ENCODE measurements around the gene LLCFC1.
"Not testable (repeated sequence)": the region's sequence is repeated elsewhere in the genome, so short reads cannot be mapped to it uniquely, and the experiment has no call there.

Gene LLCFC1

GRCh38 chr7:142968229-142968628 lies 28.9 kb downstream of the LLCFC1 start:
- no peak overlapping the region for H3K4me3 ChIP-seq (ENCODE audit: low read depth, low read length)
- H3K9me3 ChIP-seq, result no peaks in the 10 kb centered on the region
- DNase-seq, result no peak
- H3K4me1 ChIP-seq, result no peaks in the 10 kb centered on the region
- H3K36me3 ChIP-seq, result no peaks in the 10 kb centered on the region
- H3K27me3 ChIP-seq, result no peaks in the 10 kb centered on the region
- TF ChIP-seq, protein P1, sequence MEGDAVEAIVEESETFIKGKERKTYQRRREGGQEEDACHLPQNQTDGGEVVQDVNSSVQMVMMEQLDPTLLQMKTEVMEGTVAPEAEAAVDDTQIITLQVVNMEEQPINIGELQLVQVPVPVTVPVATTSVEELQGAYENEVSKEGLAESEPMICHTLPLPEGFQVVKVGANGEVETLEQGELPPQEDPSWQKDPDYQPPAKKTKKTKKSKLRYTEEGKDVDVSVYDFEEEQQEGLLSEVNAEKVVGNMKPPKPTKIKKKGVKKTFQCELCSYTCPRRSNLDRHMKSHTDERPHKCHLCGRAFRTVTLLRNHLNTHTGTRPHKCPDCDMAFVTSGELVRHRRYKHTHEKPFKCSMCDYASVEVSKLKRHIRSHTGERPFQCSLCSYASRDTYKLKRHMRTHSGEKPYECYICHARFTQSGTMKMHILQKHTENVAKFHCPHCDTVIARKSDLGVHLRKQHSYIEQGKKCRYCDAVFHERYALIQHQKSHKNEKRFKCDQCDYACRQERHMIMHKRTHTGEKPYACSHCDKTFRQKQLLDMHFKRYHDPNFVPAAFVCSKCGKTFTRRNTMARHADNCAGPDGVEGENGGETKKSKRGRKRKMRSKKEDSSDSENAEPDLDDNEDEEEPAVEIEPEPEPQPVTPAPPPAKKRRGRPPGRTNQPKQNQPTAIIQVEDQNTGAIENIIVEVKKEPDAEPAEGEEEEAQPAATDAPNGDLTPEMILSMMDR (IDR thresholded peaks at IDR 0.05; ENCODE audit: low read depth, low read length), result no peak

DNA sequence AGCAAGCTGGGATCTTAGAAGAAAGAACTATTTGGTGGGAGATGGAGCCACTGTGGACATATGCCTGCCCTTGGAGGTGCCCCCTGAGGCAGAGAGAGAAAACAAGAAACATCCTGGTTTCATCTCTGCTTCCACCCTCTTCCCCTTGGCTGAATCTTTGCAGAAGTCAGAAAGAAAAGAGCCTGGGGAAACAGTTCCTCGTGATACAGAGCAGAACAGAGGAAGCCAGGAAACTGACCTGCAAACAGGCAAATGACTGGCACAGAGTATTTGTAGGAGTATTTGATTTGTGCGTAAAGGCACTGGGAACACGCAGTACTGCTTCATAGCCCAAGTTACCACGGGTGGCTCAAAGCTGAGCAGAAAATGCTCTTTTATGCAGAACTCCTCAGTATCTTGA lies 29.9 kb downstream of the LLCFC1 start:
- H3K4me3 ChIP-seq (ENCODE audit: low read depth, low read length), result no peak overlapping the region
- TF ChIP-seq, protein P1 (IDR thresholded peaks at IDR 0.05; ENCODE audit: low read depth, low read length), result no peak
- no peaks in the 10 kb centered on the region for H3K27me3 ChIP-seq
- H3K4me1 ChIP-seq, result no peaks in the 10 kb centered on the region
- no peaks in the 10 kb centered on the region for H3K36me3 ChIP-seq
- DNase-seq, result no peak
- no peaks in the 10 kb centered on the region for H3K9me3 ChIP-seq

DNA sequence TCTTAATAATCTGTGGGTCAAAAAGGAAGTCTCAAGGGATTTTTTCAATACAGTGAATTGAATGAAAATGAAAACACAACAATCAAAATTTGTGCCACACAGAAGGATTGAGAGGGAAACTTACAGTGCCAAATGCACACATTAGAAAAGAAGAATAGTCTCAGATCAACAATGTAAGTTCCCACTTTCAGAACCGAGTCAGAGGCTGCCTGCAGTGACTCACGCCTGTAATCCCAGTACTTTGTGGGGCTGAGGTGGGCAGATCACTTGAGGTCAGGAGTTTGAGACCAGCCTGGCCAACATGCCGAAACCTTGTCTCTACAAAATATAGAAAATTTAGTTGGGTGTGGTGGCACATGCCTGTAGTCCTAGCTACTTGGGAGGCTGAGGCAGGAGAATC lies 35.3 kb downstream of the LLCFC1 start:
- TF ChIP-seq, protein P1 (IDR thresholded peaks at IDR 0.05; ENCODE audit: low read depth, low read length), result no peak
- H3K27me3 ChIP-seq, result no peaks in the 10 kb centered on the region
- H3K4me1 ChIP-seq, result no peaks in the 10 kb centered on the region
- no peak overlapping the region for H3K4me3 ChIP-seq (ENCODE audit: low read depth, low read length)
- no peaks in the 10 kb centered on the region for H3K36me3 ChIP-seq
- no peaks in the 10 kb centered on the region for H3K9me3 ChIP-seq
- DNase-seq, result no peak

- not testable (repeated sequence) for DNase-seq; H3K9me3 ChIP-seq; H3K36me3 ChIP-seq; H3K27me3 ChIP-seq; H3K4me3 ChIP-seq (ENCODE audit: low read depth, low read length); H3K4me1 ChIP-seq
These were observed 39.1 kb downstream of the LLCFC1 start for GRCh38 chr7:142978402-142978801.

DNA sequence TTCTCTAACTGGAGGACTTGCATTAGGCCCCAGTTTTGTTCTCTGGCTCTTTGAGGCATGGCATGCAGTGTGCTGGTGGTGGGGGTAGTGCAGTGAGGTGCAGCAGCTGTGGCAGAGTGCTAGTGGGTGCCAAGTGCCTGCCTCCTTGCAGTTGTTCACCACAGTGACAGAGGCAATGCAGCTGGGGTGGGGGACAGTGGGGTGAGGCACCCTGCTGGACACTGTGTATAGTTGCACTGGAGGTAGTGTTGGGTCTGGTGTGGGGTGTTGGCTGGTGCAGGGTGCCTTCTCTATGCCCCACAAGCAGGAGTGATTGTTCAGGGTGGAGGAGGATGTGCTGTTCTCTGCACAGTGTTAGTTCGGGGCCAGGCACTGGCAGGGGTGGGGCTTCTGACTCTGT lies 44.5 kb downstream of the LLCFC1 start:
- no peaks in the 10 kb centered on the region for H3K27me3 ChIP-seq
- TF ChIP-seq, protein P1 (IDR thresholded peaks at IDR 0.05; ENCODE audit: low read depth, low read length), result no peak
- H3K36me3 ChIP-seq, result no peaks in the 10 kb centered on the region
- H3K9me3 ChIP-seq, result no peaks in the 10 kb centered on the region; the same call in 1 of the 2 replicates
- no peak overlapping the region for H3K4me3 ChIP-seq (ENCODE audit: low read depth, low read length)
- DNase-seq, result no peak
- H3K4me1 ChIP-seq, result no peaks in the 10 kb centered on the region

GRCh38 chr7:142984297-142984696 lies 45.0 kb downstream of the LLCFC1 start:
- TF ChIP-seq, protein P1 (IDR thresholded peaks at IDR 0.05; ENCODE audit: low read depth, low read length), result no peak
- no peaks in the 10 kb centered on the region for H3K36me3 ChIP-seq
- no peak overlapping the region for H3K4me3 ChIP-seq (ENCODE audit: low read depth, low read length)

More at GRCh38 chr7:142984297-142984696, 45.0 kb downstream of the LLCFC1 start:
- no peak for DNase-seq
- H3K9me3 ChIP-seq, result no peaks in the 10 kb centered on the region; the same call in 1 of the 2 replicates
- no peaks in the 10 kb centered on the region for H3K27me3 ChIP-seq
- H3K4me1 ChIP-seq, result no peaks in the 10 kb centered on the region

Data from BE2C (cell line).